SK-N-SH (cell line): ENCODE measurements around the gene SLC37A3. TPM values are rescaled to one million over a fixed set of nuclear protein-coding genes. Genes with fewer than 3 reads are reported as not detected.

Source experiments
- CTCF ChIA-PET: fragments of 300-600, 350-600 bp; formaldehyde crosslinking; extraction: SDS; loops from one replicate; lab custom pipeline; 2021; lab: Yijun Ruan, JAX
- POLR2A ChIA-PET: fragments of 350-600 bp; sonication (Branson Sonifier 250); formaldehyde crosslinking; extraction: SDS; loops from one replicate; lab custom pipeline; 2020; ENCODE audit warnings: antibody characterized with exemption, inconsistent platforms; lab: Yijun Ruan, JAX
- DNase-seq: peaks from one replicate; pipeline ENCODE4 v3.0.0; 2012
- H2AFZ ChIP-seq: fragments of 200-600 bp; sonication (generic); 2 replicates; pipeline ENCODE4 v1.8.1; 2016; ENCODE audit warnings: antibody characterized with exemption, mild to moderate bottlenecking, low read depth
- H3F3A ChIP-seq: fragments of 200-600 bp; sonication (generic); replicated peaks from 2 replicates; pipeline ENCODE3; 2016; ENCODE audit warnings: antibody characterized with exemption, mild to moderate bottlenecking; ENCODE audit not compliant: insufficient read depth
- H3K27ac ChIP-seq, 2 experiments: fragments of 200-500 bp in 1 of 2; fragments of 200-600 bp in 1 of 2; sonication (Bioruptor generic) in 1 of 2; sonication (generic), shearing (Covaris generic) in 1 of 2; 2 replicates each; pipeline versions ENCODE4 v1.5.1 to v1.6.1; 2014 to 2016; ENCODE audit warnings: low read depth in 2 of 2, inconsistent platforms in 1 of 2, low read length in 1 of 2, mild to moderate bottlenecking in 1 of 2, mixed read lengths in 1 of 2
- H3K27me3 ChIP-seq: fragments of 200-600 bp; sonication (generic), shearing (Covaris generic); 2 replicates; pipeline ENCODE4 v1.6.1; 2016; ENCODE audit warnings: mixed run types; ENCODE audit not compliant: insufficient read depth
- H3K36me3 ChIP-seq, 2 experiments: fragments of 200-500 bp in 1 of 2; fragments of 200-600 bp in 1 of 2; sonication (Bioruptor generic) in 1 of 2; sonication (generic) in 1 of 2; replicated peaks in 1 of 2; 2 replicates each; pipeline versions ENCODE3 to v1.5.1; 2014 to 2016; ENCODE audit warnings: low read length in 1 of 2, mild to moderate bottlenecking in 1 of 2; ENCODE audit not compliant: insufficient read depth in 2 of 2, control insufficient read depth in 1 of 2
- H3K4me1 ChIP-seq, 2 experiments: fragments of 200-500 bp in 1 of 2; fragments of 200-600 bp in 1 of 2; sonication (Bioruptor generic) in 1 of 2; sonication (generic), shearing (Covaris generic) in 1 of 2; 2 replicates each; pipeline versions ENCODE4 v1.5.1 to v1.6.1; 2014 to 2016; ENCODE audit warnings: low read depth in 1 of 2, low read length in 1 of 2, mixed run types in 1 of 2; ENCODE audit not compliant: insufficient read depth in 2 of 2, control insufficient read depth in 1 of 2
- H3K4me2 ChIP-seq: fragments of 200-600 bp; sonication (generic), shearing (Covaris generic); 2 replicates; pipeline ENCODE4 v1.6.1; 2017; ENCODE audit warnings: mixed run types
- H3K4me3 ChIP-seq, 2 experiments: fragments of 200-500 bp in 1 of 2; fragments of 200-600 bp in 1 of 2; sonication (Bioruptor generic) in 1 of 2; sonication (generic), shearing (Covaris generic) in 1 of 2; 2 replicates each; pipeline versions ENCODE4 v1.5.1 to v1.8.1; 2014 to 2016; ENCODE audit warnings: low read depth in 2 of 2, inconsistent platforms in 1 of 2, low read length in 1 of 2, mild to moderate bottlenecking in 1 of 2, mixed read lengths in 1 of 2, moderate library complexity in 1 of 2
- H3K79me2 ChIP-seq: fragments of 200-600 bp; sonication (generic); 2 replicates; pipeline ENCODE4 v1.8.1; 2017; ENCODE audit warnings: mild to moderate bottlenecking; ENCODE audit not compliant: insufficient read depth
- H3K9ac ChIP-seq: fragments of 200-600 bp; sonication (generic); 2 replicates; pipeline ENCODE4 v1.6.1; 2017; ENCODE audit warnings: mixed run types
- H3K9me2 ChIP-seq: fragments of 200-600 bp; sonication (generic); 2 replicates; pipeline ENCODE4 v1.6.1; 2017; ENCODE audit warnings: mixed run types
- H3K9me3 ChIP-seq: fragments of 200-600 bp; sonication (generic); 2 replicates; pipeline ENCODE4 v1.6.1; 2017; ENCODE audit warnings: mixed run types, mild to moderate bottlenecking, moderate library complexity
- H4K20me1 ChIP-seq: fragments of 200-600 bp; sonication (generic); 2 replicates; pipeline ENCODE4 v1.6.1; 2017; ENCODE audit warnings: mild to moderate bottlenecking, mixed run types; ENCODE audit not compliant: insufficient read depth
- CHD2 ChIP-seq: fragments of 150-350 bp; IDR thresholded peaks from 2 replicates; pipeline ENCODE4 v1.6.1; 2018; ENCODE audit warnings: low read length; ENCODE audit not compliant: partially characterized antibody
- EP300 ChIP-seq, 2 experiments: IDR thresholded peaks; 2 replicates each; pipeline versions ENCODE4 v1.4.0 to v1.6.1; 2012; ENCODE audit warnings: borderline replicate concordance in 1 of 2, low read depth in 1 of 2, low read length in 1 of 2
- EZH2phosphoT487 ChIP-seq: fragments of 200-600 bp; sonication (generic); IDR thresholded peaks from 2 replicates; pipeline ENCODE4 v1.6.1; 2017; ENCODE audit warnings: low read depth, mixed run types, mild to moderate bottlenecking, antibody characterized with exemption, moderate library complexity, borderline replicate concordance
- FOXJ3 ChIP-seq: sonication (generic); formaldehyde crosslinking; IDR thresholded peaks from 2 replicates; pipeline ENCODE4 v1.5.1; 2020; ENCODE audit warnings: mild to moderate bottlenecking, missing genetic modification reagents
- GABPA ChIP-seq: IDR thresholded peaks from 2 replicates; pipeline ENCODE4 v1.4.0; 2012; ENCODE audit warnings: low read depth, mild to moderate bottlenecking
- IRF3 ChIP-seq: fragments of 150-350 bp; IDR thresholded peaks from 2 replicates; pipeline ENCODE4 v1.6.1; 2016; ENCODE audit warnings: mild to moderate bottlenecking, low read depth, low read length
- JUND ChIP-seq: IDR thresholded peaks from 2 replicates; pipeline ENCODE4 v1.4.0; 2012
- MAX ChIP-seq: IDR thresholded peaks from 2 replicates; pipeline ENCODE4 v1.4.0; 2012; ENCODE audit warnings: low read depth
- MXI1 ChIP-seq: IDR thresholded peaks from 2 replicates; pipeline ENCODE4 v1.6.1; 2012; ENCODE audit warnings: mild to moderate bottlenecking, low read depth, low read length, improper control_type of control experiment
- NFIC ChIP-seq: IDR thresholded peaks from 2 replicates; pipeline ENCODE4 v1.4.0; 2012; ENCODE audit warnings: borderline replicate concordance
- NRF1 ChIP-seq: IDR thresholded peaks from 2 replicates; pipeline ENCODE4 v1.6.1; 2012; ENCODE audit warnings: low read depth, mild to moderate bottlenecking, low read length
- PBX3 ChIP-seq: IDR thresholded peaks from 2 replicates; pipeline ENCODE4; 2012
- POLR2AphosphoS5 ChIP-seq: IDR thresholded peaks from 2 replicates; pipeline ENCODE4 v1.6.1; 2012; ENCODE audit warnings: low read depth, low read length
- REST ChIP-seq: IDR thresholded peaks from 2 replicates; pipeline ENCODE4 v1.6.1; 2012; ENCODE audit warnings: mild to moderate bottlenecking, low read depth, low read length, moderate library complexity
- SIN3A ChIP-seq: IDR thresholded peaks from 2 replicates; pipeline ENCODE4 v1.6.1; 2012; ENCODE audit warnings: low read depth, mild to moderate bottlenecking, low read length, moderate library complexity, borderline replicate concordance
- SMC3 ChIP-seq: IDR thresholded peaks from 2 replicates; pipeline ENCODE4 v1.6.1; 2012; ENCODE audit warnings: low read depth, low read length, improper control_type of control experiment
- TAF1 ChIP-seq: IDR thresholded peaks from 2 replicates; pipeline ENCODE4 v1.6.1; 2012; ENCODE audit warnings: low read depth, mild to moderate bottlenecking, low read length, moderate library complexity, borderline replicate concordance
- TCF12 ChIP-seq: IDR thresholded peaks from 2 replicates; pipeline ENCODE4 v1.4.0; 2012
- USF2 ChIP-seq: fragments of 150-350 bp; IDR thresholded peaks from 2 replicates; pipeline ENCODE4 v1.6.1; 2017; ENCODE audit warnings: antibody characterized with exemption, low read length, low read depth, borderline replicate concordance
- WGBS: methylation state at CpG from one replicate; pipeline ENCODE4 v1.1.6; 2017; ENCODE audit warnings: low lambda C conversion rate; 5-methylcytosine and 5-hydroxymethylcytosine counted together
- polyA plus RNA-seq, 3 experiments: library from polyadenylated mRNA; depleted of rRNA; stranded (reverse); fragments of >200 nt; gene quantifications; 2 replicates each; pipeline ENCODE4 v1.2.3, GENCODE V29; 2012
- TF ChIP-seq, protein P1 (sequence below): IDR thresholded peaks from 2 replicates; pipeline ENCODE4 v1.4.0; 2012; ENCODE audit warnings: low read depth, borderline replicate concordance

Gene SLC37A3, protein sequence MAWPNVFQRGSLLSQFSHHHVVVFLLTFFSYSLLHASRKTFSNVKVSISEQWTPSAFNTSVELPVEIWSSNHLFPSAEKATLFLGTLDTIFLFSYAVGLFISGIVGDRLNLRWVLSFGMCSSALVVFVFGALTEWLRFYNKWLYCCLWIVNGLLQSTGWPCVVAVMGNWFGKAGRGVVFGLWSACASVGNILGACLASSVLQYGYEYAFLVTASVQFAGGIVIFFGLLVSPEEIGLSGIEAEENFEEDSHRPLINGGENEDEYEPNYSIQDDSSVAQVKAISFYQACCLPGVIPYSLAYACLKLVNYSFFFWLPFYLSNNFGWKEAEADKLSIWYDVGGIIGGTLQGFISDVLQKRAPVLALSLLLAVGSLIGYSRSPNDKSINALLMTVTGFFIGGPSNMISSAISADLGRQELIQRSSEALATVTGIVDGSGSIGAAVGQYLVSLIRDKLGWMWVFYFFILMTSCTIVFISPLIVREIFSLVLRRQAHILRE
- polyA plus RNA-seq (2012; rRNA removed), result 53.3 and 73.2 TPM in 2 replicates
- 43.8 and 46.5 TPM in 2 replicates for polyA plus RNA-seq (2012; cell fraction: cytosol; rRNA removed)
- polyA plus RNA-seq (2012; cell fraction: nucleus; rRNA removed), result 102 and 188 TPM in 2 replicates

- Histone ChIP-seq H3K79me2 (peaks cover 39% of the 10 kb centered on the region), H3K9me2 (no peaks in the 10 kb centered on the region), H4K20me1 (peaks cover 43% of the 10 kb centered on the region), H3K27ac (peak within 1 kb of the TSS; percentile 64 to 74; a peak in 3 of 4 replicates), H3K9me3 (no peaks in the 10 kb centered on the region), H3F3A (peaks cover 18% of the 10 kb centered on the region), H2AFZ (peak within 1 kb of the TSS; percentile 68), H3K27me3 (peaks cover 10% of the 10 kb centered on the region), H3K36me3 (no peaks in the 10 kb centered on the region), H3K4me1 (peaks cover 0 to 3% of the 10 kb centered on the region in 2 experiments; a peak in 2 of 4 replicates), H3K4me3 (peak within 1 kb of the TSS; percentile 64 to 92), H3K4me2 (peak within 1 kb of the TSS; percentile 86), H3K9ac (peak within 1 kb of the TSS; percentile 84)
- WGBS, result 1% methylated on average over 47 of the region's 66 CpGs
- POLR2A ChIA-PET, result no interaction called here
- CTCF ChIA-PET, result interaction anchor here (0.7 to 2.6 kb wide), 3 partner anchors 13 to 51 kb away, joined by 3 to 10 read pairs (median 4); no protein-coding TSS in a partner anchor
- peak; percentile 99 for DNase-seq
- no peak for TF ChIP-seq FOXJ3 (CRISPR knock-in tag)
- TF ChIP-seq TAF1, result peak; percentile 60; the same call in 1 of the 2 replicates
- TF ChIP-seq, protein P1, sequence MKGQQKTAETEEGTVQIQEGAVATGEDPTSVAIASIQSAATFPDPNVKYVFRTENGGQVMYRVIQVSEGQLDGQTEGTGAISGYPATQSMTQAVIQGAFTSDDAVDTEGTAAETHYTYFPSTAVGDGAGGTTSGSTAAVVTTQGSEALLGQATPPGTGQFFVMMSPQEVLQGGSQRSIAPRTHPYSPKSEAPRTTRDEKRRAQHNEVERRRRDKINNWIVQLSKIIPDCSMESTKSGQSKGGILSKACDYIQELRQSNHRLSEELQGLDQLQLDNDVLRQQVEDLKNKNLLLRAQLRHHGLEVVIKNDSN, result peak; percentile 100
- TF ChIP-seq PBX3, result peak; percentile 81
- TF ChIP-seq USF2, result peak; percentile 94
- no peak for TF ChIP-seq EZH2phosphoT487
- TF ChIP-seq MXI1, result peak; percentile 63
- 0 out of 2 replicates have a peak, but pooled peaks have one; percentile 37 for TF ChIP-seq SIN3A
- TF ChIP-seq POLR2AphosphoS5, result peak; percentile 81
- peak; percentile 94 for TF ChIP-seq TCF12
- peak; percentile 74 for TF ChIP-seq GABPA
- peak; percentile 66 for TF ChIP-seq CHD2
- 0 out of 2 replicates have a peak, but pooled peaks have one; percentile 15 for TF ChIP-seq JUND
- TF ChIP-seq NFIC, result peak; percentile 41; the same call in 1 of the 2 replicates
- peak; percentile 47; the same call in 1 of the 2 replicates for TF ChIP-seq MAX
- TF ChIP-seq SMC3, result no peak
- peak; percentile 35 to 37; a peak in 2 of 4 replicates for TF ChIP-seq EP300 (IDR thresholded peaks at IDR 0.05; ENCODE audit: borderline replicate concordance in 1 of 2, low read depth in 1 of 2, low read length in 1 of 2)
- 0 out of 2 replicates have a peak, but pooled peaks have one; percentile 12 for TF ChIP-seq REST
- TF ChIP-seq IRF3, result no peak
- 0 out of 2 replicates have a peak, but pooled peaks have one; percentile 14 for TF ChIP-seq NRF1
Measured at GRCh38 chr7:140397784-140398750, at the start of gene SLC37A3. TSS of gene SLC37A3 (minus strand) at chr7:140398530. CDS start at chr7:140382526, 16,004 bp downstream.
